Parathyroid adenoma (tissue), 2 donors: ENCODE results near the gene CFAP157.

ENCODE experiments used
- H2AFZ ChIP-seq: fragments of 300-600 bp; sonication (generic); one replicate; pipeline ENCODE4 v1.7.0; 2017; ENCODE audit warnings: antibody characterized with exemption, mild to moderate bottlenecking
- H3K27ac ChIP-seq: fragments of 300-600 bp; sonication (generic); one replicate; pipeline ENCODE4 v1.7.0; 2017
- H3K27me3 ChIP-seq: fragments of 300-600 bp; sonication (generic); one replicate; pipeline ENCODE4 v1.7.0; 2017; ENCODE audit warnings: low read length; ENCODE audit not compliant: control insufficient read depth, insufficient read depth
- H3K36me3 ChIP-seq: fragments of 300-600 bp; sonication (generic); one replicate; pipeline ENCODE4 v1.7.0; 2017; ENCODE audit warnings: low read length; ENCODE audit not compliant: control insufficient read depth, insufficient read depth
- H3K4me1 ChIP-seq: fragments of 300-600 bp; sonication (generic); one replicate; pipeline ENCODE4 v1.7.0; 2017; ENCODE audit warnings: control low read depth
- H3K4me2 ChIP-seq: fragments of 300-600 bp; sonication (generic); one replicate; pipeline ENCODE4 v1.7.0; 2017; ENCODE audit warnings: low read length
- H3K4me3 ChIP-seq: fragments of 300-600 bp; sonication (generic); one replicate; pipeline ENCODE4 v1.7.0; 2017; ENCODE audit warnings: low read depth, low read length
- H3K79me2 ChIP-seq: fragments of 300-600 bp; sonication (generic); one replicate; pipeline ENCODE4 v1.7.0; 2017; ENCODE audit warnings: control low read depth
- H3K9ac ChIP-seq: fragments of 300-600 bp; sonication (generic); one replicate; pipeline ENCODE4 v1.7.0; 2017; ENCODE audit warnings: mild to moderate bottlenecking
- H3K9me3 ChIP-seq: fragments of 300-600 bp; sonication (generic); one replicate; pipeline ENCODE4 v1.7.0; 2017; ENCODE audit warnings: low read length; ENCODE audit not compliant: control insufficient read depth
- TF ChIP-seq, protein P1 (sequence below): fragments of 300-600 bp; sonication (generic); IDR thresholded peaks from one replicate; pipeline ENCODE4 v1.7.0; 2017; ENCODE audit warnings: antibody characterized with exemption, mild to moderate bottlenecking
- donor health status: primary hyperparathyroidism.

Gene CFAP157

DNA sequence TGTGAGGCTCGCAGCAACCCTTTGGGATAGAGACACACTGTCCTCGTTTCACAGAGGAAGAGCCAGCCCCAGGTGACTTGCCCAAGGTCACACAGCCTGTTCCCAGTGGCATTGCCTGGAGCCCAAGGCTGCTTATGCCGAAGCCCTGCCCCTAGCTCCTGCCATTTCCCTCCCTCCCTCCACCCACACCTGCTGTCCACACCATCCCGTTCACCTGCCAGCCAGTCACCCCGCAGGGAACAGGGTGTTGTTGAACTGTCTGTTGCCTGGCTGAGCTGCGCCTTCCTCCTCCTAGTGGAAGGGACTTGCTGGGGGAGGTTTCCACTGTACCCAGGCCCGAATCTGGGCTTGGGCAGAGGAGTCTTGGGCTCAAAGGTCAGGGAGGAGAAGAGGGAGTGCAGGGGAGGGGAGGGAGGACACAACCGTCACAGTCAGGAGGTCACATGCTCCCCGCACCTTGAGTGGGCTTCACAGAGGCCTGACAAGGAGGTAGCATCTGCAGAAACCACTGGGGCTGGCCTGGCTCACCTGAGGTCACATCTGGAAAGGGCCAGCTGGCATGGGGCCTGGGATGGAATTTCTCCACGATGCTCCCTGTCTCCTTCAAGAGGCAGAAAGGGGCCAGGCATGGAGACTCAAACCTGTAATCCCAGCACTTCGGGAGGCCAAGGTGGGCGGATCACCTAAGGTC, 15.4 kb downstream of the CFAP157 start:
- Histone ChIP-seq H3K9me3 (no peaks in the 10 kb centered on the region), H3K4me1 (no peaks in the 10 kb centered on the region), H2AFZ (no peak overlapping the region), H3K36me3 (no peaks in the 10 kb centered on the region), H3K79me2 (no peaks in the 10 kb centered on the region), H3K27me3 (no peaks in the 10 kb centered on the region), H3K9ac (no peak overlapping the region), H3K4me3 (no peak overlapping the region), H3K4me2 (no peak overlapping the region), H3K27ac (no peak overlapping the region)
- TF ChIP-seq, protein P1, sequence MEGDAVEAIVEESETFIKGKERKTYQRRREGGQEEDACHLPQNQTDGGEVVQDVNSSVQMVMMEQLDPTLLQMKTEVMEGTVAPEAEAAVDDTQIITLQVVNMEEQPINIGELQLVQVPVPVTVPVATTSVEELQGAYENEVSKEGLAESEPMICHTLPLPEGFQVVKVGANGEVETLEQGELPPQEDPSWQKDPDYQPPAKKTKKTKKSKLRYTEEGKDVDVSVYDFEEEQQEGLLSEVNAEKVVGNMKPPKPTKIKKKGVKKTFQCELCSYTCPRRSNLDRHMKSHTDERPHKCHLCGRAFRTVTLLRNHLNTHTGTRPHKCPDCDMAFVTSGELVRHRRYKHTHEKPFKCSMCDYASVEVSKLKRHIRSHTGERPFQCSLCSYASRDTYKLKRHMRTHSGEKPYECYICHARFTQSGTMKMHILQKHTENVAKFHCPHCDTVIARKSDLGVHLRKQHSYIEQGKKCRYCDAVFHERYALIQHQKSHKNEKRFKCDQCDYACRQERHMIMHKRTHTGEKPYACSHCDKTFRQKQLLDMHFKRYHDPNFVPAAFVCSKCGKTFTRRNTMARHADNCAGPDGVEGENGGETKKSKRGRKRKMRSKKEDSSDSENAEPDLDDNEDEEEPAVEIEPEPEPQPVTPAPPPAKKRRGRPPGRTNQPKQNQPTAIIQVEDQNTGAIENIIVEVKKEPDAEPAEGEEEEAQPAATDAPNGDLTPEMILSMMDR, result no peak

DNA sequence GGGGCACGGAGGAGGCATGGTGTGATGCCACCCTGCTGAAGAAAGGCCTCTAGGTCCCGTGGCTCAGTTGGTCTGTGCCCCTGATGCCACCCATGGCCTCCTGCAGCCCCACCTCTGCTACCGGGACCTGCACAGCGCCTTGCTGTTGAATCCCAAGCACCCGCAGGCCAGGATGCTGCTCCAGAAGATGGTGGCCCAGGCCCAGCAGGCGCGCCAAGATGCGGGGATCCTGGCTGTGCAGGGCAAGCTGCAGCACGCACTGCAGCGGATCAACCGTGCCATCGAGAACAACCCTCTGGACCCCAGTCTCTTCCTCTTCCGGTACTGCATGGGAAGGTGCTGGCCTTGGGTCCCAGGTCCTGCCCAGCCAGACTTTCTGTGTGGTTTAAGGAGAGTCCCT, 16.2 kb downstream of the CFAP157 start:
- Histone ChIP-seq H3K4me1 (no peaks in the 10 kb centered on the region), H3K79me2 (no peaks in the 10 kb centered on the region), H3K36me3 (no peaks in the 10 kb centered on the region), H3K9me3 (no peaks in the 10 kb centered on the region), H3K4me2 (no peak overlapping the region), H2AFZ (no peak overlapping the region), H3K9ac (no peak overlapping the region), H3K27me3 (no peaks in the 10 kb centered on the region), H3K4me3 (no peak overlapping the region), H3K27ac (no peak overlapping the region)
- TF ChIP-seq, protein P1, result no peak

DNA sequence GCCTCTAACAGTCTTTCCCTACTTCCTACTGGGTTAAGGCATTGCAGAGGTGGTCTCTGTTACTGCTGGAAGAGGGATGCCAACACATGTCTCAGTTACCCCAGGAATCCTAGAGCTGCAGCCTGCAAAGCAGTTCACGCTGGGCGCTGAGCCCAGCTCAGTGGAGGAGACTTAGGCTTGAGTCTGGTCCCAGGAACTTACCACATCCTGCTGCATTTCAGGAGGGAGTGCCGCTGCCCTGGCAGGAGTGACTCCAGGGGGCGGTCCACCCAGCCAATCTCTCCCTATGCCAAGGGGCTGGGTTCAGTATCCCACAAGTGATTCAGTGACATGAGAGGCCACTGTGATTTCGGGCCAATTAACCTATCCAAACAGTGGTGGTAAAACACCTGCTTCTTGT, 16.7 kb downstream of the CFAP157 start:
- H2AFZ ChIP-seq, result no peak overlapping the region
- TF ChIP-seq, protein P1, result no peak
- H3K79me2 ChIP-seq, result no peaks in the 10 kb centered on the region
- H3K9ac ChIP-seq, result no peak overlapping the region
- H3K4me2 ChIP-seq, result no peak overlapping the region
- no peaks in the 10 kb centered on the region for H3K36me3 ChIP-seq
- H3K27me3 ChIP-seq, result no peaks in the 10 kb centered on the region
- H3K4me3 ChIP-seq, result no peak overlapping the region
- H3K27ac ChIP-seq, result no peak overlapping the region
- no peaks in the 10 kb centered on the region for H3K9me3 ChIP-seq
- no peaks in the 10 kb centered on the region for H3K4me1 ChIP-seq

DNA sequence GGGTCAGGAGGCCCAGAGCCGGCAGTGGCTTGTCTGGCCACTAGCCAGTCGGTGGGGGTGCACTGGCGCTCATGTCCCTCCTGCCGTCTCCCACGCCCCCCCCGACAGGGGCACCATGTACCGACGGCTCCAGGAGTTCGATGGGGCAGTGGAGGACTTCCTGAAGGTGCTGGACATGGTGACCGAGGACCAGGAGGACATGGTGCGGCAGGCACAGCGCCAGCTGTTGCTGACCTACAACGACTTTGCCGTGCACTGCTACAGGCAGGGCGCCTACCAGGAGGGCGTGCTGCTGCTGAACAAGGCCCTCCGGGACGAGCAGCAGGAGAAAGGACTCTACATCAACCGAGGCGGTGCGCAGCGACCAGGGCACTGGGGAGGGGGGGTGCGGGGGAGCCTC, 17.2 kb downstream of the CFAP157 start:
- H3K27ac ChIP-seq, result no peak overlapping the region

More for the DNA sequence above, 17.2 kb downstream of the CFAP157 start:
- Histone ChIP-seq H3K27me3 (no peaks in the 10 kb centered on the region), H3K36me3 (no peaks in the 10 kb centered on the region), H3K9ac (no peak overlapping the region), H3K4me1 (no peaks in the 10 kb centered on the region), H3K79me2 (no peaks in the 10 kb centered on the region), H3K4me3 (no peak overlapping the region), H3K9me3 (no peaks in the 10 kb centered on the region), H3K4me2 (no peak overlapping the region), H2AFZ (no peak overlapping the region)
- TF ChIP-seq, protein P1, result no peak
